GM18511 (cell line): ENCODE data around the gene CAD.
"Not testable (repeated sequence)": the region's sequence is repeated elsewhere in the genome, so short reads cannot be mapped to it uniquely, and the experiment has no call there.

Experiments used
- ATAC-seq: cut with Tn5 transposase; IDR thresholded peaks from one replicate; pipeline ENCODE4 v1.9.1; 2021; ENCODE audit warnings: mild to moderate bottlenecking, moderate library complexity; ENCODE audit not compliant: unreplicated experiment

Gene CAD

GRCh38 chr2:27217173-27218121 is at the start of gene CAD:
TSS of gene CAD (plus strand) at chr2:27217369. CDS start at chr2:27217552, 183 bp downstream.
- peak; percentile 79 for ATAC-seq

GRCh38 chr2:27170581-27171337 is 46.4 kb upstream of the CAD start:
- ATAC-seq = no peak

DNA sequence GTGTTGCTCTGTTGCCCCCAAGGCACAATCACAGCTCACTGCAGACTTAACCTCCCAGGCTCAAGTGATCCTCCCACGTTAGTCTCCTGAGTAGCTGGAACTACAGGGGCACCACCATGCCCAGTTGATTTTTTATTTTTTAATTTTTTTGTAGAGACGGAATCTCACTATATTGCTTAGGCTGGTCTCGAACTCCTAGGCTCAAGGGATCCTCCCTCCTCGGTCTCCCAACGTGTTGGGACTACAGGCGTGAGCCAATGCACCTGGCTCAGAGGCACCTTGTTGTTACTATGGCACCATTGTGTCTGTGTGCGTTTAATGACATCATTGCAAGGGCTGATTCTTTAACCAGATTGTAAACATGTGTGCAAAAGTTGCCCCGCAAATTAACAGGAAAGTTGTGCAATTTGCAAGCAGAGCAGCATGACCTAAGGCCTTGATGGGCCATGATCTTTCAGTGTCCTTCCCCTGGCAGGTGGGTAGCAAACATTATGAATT is 45.8 kb upstream of the CAD start:
- ATAC-seq = no peak

DNA sequence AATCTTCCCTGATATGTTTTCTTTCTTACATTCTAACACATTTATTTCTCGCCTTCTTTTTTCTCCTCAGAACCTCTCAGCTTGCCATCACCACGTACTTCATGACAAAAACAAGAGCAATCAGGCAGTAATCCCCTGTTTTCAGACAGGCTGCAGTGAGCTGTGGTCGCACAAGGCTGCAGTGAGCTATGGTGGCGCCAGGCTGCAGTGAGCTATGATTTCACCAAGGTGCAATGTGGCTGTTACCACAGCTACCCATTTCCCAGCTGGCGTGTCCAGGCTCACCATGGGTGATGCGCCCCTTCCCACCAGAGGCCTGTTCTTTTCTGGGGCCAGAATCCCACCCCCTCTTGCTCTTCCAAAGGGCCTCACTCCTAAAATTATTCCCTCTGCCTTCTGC is 42.5 kb upstream of the CAD start:
- no peak for ATAC-seq

DNA sequence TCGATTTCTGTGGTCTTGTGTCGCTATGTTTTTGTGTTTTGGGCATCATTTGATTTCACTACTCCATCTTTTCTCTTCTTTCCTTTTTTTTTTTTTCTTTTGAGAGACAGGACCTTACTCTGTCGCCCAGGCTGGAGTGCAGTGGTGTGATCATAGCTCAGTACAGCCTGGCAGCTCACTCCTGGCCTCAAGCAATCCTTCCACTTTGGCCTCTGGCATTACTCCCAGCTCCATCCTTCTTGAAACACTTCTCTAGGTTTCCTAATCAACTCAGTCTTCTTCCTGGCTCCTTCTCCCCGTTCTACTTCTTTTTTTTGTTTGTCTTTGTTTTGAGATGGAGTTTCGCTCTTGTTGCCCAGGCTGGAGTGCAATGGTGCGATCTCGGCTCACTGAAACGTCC is 41.8 kb upstream of the CAD start:
- ATAC-seq = no peak

GRCh38 chr2:27175781-27176180 is 41.4 kb upstream of the CAD start:
- ATAC-seq = not testable (repeated sequence)

- no peak for ATAC-seq
Measured at GRCh38 chr2:27177441-27178351, 39.5 kb upstream of the CAD start.

- ATAC-seq = no peak
Measured at GRCh38 chr2:27178469-27178868, 38.7 kb upstream of the CAD start.

GRCh38 chr2:27179344-27180000 is 37.7 kb upstream of the CAD start:
- ATAC-seq = no peak

- ATAC-seq = no peak
Measured at GRCh38 chr2:27182346-27182745, 34.8 kb upstream of the CAD start.

DNA sequence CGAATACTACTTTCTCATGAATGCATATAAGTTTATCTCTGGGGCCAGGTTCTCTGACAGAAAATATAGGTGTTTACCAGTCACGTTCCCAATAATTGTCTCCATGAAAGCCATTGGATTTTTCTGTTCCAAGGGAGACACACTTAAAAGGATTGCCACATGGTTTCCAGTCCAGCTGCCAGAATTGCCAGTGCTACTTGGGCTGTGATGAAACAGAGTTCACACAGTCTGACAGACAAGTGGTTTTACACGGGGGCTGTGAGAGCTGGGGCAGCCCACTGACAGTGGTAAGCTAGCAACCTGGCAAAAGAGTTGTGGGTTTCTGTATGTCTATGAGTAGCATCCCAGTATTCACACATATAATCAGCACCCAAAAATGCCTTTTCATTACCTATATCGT is 33.1 kb upstream of the CAD start:
- no peak for ATAC-seq

GRCh38 chr2:27185331-27186026 is 31.7 kb upstream of the CAD start:
- ATAC-seq = no peak

DNA sequence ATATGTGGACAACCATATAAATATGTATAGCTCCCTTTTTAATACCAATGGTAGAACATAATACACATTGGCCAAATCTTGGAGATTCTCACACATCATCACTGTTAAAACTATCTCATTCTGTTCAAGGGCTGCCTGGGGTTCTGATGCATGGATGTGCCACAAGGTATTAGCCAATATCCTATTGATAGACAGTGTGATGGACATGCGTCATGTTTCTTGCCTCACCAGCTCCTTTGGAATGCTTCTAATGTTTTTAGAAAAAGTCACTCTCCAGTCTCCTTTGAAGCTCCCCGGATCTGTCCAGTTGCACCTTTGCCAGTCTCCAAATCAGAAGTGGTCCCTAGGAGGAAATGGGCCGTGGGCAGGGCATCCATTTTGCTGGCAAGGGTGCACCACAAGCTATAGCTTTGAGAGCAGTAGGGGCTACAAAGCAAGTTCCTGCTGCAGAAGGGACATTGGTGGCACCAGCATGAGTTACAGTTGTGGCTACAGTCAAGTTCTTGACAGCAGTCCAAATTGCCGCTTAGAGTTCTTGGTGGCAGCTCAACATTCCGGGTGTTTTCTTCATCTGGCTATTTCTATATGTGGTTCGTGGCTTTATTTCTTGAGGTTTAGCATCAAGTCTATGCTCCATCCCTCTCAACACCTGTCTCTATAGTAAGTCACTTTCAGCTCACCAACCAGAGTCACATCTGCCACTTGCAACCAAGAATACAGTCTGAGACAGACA is 30.4 kb upstream of the CAD start:
- ATAC-seq = no peak

DNA sequence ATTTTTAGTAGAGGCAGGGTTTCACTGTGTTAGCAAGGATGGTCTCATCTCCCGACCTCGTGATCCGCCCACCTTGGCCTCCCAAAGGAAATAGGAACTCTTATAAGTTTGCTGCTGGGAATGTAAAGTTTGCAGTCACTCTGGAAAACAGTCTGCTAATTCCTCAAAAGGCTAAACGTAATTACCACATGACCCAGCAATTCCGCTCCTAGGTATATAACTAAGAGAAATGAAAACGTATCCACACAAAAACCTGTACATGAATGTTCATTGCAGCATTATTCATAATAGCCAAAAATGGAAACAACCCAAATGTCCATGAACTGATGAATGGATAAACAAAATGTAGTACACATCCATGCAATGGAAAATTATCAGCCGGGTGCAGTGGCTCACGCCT is 27.2 kb upstream of the CAD start:
- ATAC-seq = no peak

DNA sequence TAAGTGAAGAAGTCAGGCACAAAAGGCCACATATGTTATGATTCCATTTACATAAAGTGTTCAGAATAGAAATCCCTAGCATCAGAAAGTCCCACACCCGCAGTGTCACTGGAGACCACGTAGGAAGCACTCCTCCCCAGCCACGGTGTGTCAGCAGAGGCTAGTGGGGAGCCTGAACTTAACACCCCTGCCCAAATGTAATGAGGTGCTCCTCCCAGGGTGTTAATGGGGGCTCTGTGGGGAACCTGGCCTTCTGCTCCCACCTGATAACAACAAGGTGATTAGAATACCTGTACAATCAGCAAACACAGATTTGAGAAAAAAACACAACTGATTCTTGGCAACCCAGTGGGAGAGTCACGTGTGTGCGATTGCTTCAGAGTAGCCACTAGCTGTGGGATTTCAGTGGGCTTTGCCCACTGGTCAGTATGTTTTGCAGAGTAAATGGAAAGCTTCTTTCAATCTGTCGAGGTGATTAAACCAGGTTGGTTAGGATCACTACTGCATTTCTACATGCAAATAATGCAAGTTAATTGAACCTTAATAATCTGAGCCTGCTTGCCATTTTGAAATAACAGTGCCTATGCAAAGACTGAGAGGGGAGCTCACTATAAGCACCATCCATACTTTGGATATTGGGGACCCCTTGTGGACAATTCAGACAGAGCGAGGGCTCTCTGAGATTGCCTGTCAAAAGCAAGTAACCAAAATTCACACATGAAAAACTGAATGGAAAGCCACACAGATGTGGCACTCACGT is 25.9 kb upstream of the CAD start:
- ATAC-seq = no peak

GRCh38 chr2:27194538-27195354 is 22.4 kb upstream of the CAD start:
- no peak for ATAC-seq

DNA sequence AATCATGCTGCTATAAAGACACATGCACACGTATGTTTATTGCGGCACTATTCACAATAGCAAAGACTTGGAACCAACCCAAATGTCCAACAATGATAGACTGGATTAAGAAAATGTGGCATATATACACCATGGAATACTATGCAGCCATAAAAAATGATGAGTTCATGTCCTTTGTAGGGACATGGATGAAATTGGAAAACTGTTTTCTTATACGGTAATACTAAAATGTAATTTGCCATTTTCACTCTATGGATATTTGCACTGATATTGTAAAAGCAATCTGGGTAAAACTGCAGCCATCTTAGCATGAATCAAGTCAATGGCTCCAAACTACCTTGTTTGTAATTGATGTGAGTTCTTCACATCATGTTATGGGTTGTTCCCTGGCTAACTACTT is 21.4 kb upstream of the CAD start:
- not testable (repeated sequence) for ATAC-seq
